CD4-positive, alpha-beta T cell treated with Interleukin-21 for 1 hour (primary cell): ENCODE measurements around the gene COL6A2.
"Not testable (repeated sequence)": the region's sequence is repeated elsewhere in the genome, so short reads cannot be mapped to it uniquely, and the experiment has no call there.

Experiments
- DNase-seq: peaks from one replicate; pipeline ENCODE4 v3.0.0-alpha.2; 2020

COL6A2 gene

GRCh38 chr21:46095814-46096595, 1.9 kb upstream of the COL6A2 start:
- no peak for DNase-seq

- DNase-seq: no peak
Measured at GRCh38 chr21:46096596-46097335, 1.1 kb upstream of the COL6A2 start.

GRCh38 chr21:46098303-46099141, 610 bp downstream of the COL6A2 start:
- peak; percentile 18 for DNase-seq

GRCh38 chr21:46099476-46099875, 1.6 kb downstream of the COL6A2 start:
- DNase-seq: no peak

- no peak for DNase-seq
Measured at GRCh38 chr21:46100020-46100419, 2.1 kb downstream of the COL6A2 start.

GRCh38 chr21:46100426-46100825, 2.5 kb downstream of the COL6A2 start:
- DNase-seq: no peak

GRCh38 chr21:46100906-46101305, 3.0 kb downstream of the COL6A2 start:
- DNase-seq: no peak

- DNase-seq: no peak
Measured at GRCh38 chr21:46104104-46104503, 6.2 kb downstream of the COL6A2 start.

- DNase-seq: not testable (repeated sequence)
Measured at GRCh38 chr21:46107376-46107775, 9.5 kb downstream of the COL6A2 start.

- no peak for DNase-seq
Measured at GRCh38 chr21:46108827-46109312, 11.0 kb downstream of the COL6A2 start.

GRCh38 chr21:46109313-46110221, 11.7 kb downstream of the COL6A2 start:
- DNase-seq: no peak

- no peak for DNase-seq
Measured at GRCh38 chr21:46110499-46111192, 12.7 kb downstream of the COL6A2 start.

- no peak for DNase-seq
Measured at GRCh38 chr21:46111193-46111571, 13.3 kb downstream of the COL6A2 start.

GRCh38 chr21:46111857-46112724, 14.2 kb downstream of the COL6A2 start:
- no peak for DNase-seq

GRCh38 chr21:46112725-46113215, 14.9 kb downstream of the COL6A2 start:
- DNase-seq: no peak

GRCh38 chr21:46113497-46114176, 15.7 kb downstream of the COL6A2 start:
- DNase-seq: no peak

GRCh38 chr21:46114963-46115362, 17.1 kb downstream of the COL6A2 start:
- no peak for DNase-seq

- DNase-seq: no peak
Measured at GRCh38 chr21:46115441-46116188, 17.7 kb downstream of the COL6A2 start.
